ENCODE data around the gene KLHL1. TPM values are rescaled to one million over a fixed set of nuclear protein-coding genes. Genes with fewer than 3 reads are reported as not detected.

KLHL1 gene
- total RNA-seq, 1 experiment from 2014 or later = not detected

DNA sequence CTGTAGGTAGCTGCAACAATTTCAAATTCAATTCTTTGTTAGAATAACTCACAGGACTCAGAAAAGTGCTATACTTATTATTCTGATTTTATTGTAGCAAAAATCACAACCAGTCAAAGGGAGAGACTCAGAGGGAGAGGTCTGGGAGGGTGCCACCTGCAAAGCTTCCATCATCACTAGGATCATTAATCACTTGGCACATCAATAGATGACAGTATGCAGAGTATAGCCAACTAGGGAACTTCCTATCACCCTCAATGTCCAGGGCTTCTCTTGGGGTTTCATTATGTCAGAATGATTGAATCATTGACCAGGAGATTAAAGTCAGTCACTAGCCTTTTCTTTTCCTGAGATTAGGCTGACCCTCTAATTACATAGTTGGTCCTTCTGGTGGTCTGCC lies 432.0 kb downstream of the KLHL1 start:
- RAD21 ChIA-PET (ENCODE audit: low non-redundant PET in 1 of 2, low total read pairs in 2 of 2, uncharacterized antibody in 2 of 2, unreplicated experiment in 2 of 2) = no interaction called here
- H3K4me3 ChIP-seq (replicated peaks in 1 of 2; ENCODE audit: low read depth in 1 of 2, low read length in 2 of 2) = no peak overlapping the region
- peaks cover 0 to 4% of the 10 kb centered on the region in 2 experiments; a peak in 1 of 4 replicates for H3K9me3 ChIP-seq (ENCODE audit: control insufficient read depth in 1 of 2, insufficient read depth in 1 of 2, low read depth in 1 of 2, low read length in 2 of 2)
- no peak for DNase-seq (ENCODE audit: low read depth, low spot score)
- ATAC-seq = no peak
- H4K20me1 ChIP-seq (ENCODE audit: insufficient read depth) = no peaks in the 10 kb centered on the region
- CTCF ChIA-PET = no interaction called here
- H3K79me2 ChIP-seq (ENCODE audit: insufficient read depth, low read length) = no peaks in the 10 kb centered on the region
- intact Hi-C loops (cut with micrococcal nuclease) = no loop called here
- BruUV-seq (replicated peaks) = no TSS peak
- no peaks in the 10 kb centered on the region for H3K27me3 ChIP-seq (ENCODE audit: insufficient read depth, low read length)
- H3K36me3 ChIP-seq (ENCODE audit: control insufficient read depth in 1 of 2, insufficient read depth in 2 of 2, low read length in 2 of 2) = no peaks in the 10 kb centered on the region
- no peaks in the 10 kb centered on the region for H3K9me2 ChIP-seq (ENCODE audit: insufficient read depth)
- no peaks in the 10 kb centered on the region for H3K4me1 ChIP-seq (ENCODE audit: control insufficient read depth in 1 of 2, insufficient read depth in 2 of 2, low read length in 2 of 2)
- TF ChIP-seq EZH2 (IDR thresholded peaks at IDR 0.05) = no peak
- TF ChIP-seq ZNF274 (IDR thresholded peaks at IDR 0.05; ENCODE audit: low read depth, low read length) = no peak
- no peak for TF ChIP-seq SP1 (IDR thresholded peaks at IDR 0.05; ENCODE audit: low read depth)
- no peak for TF ChIP-seq CBX3 (IDR thresholded peaks at IDR 0.05; ENCODE audit: low read depth)
- TF ChIP-seq YY1 (IDR thresholded peaks at IDR 0.05; ENCODE audit: extremely low read depth, insufficient replicate concordance, low read depth, low read length) = no peak
- TF ChIP-seq ZFX (IDR thresholded peaks at IDR 0.05) = no peak
- no peak for TF ChIP-seq EZH2phosphoT487 (IDR thresholded peaks at IDR 0.05; ENCODE audit: borderline replicate concordance)
- no peak for TF ChIP-seq POLR2A (IDR thresholded peaks at IDR 0.05; ENCODE audit: borderline replicate concordance, extremely low read depth, insufficient read depth, insufficient read length)
- no peak for TF ChIP-seq POLR2AphosphoS5 (IDR thresholded peaks at IDR 0.05; ENCODE audit: low read depth, low read length)
- no peak for TF ChIP-seq JUND (IDR thresholded peaks at IDR 0.05)
- TF ChIP-seq ATF3 (IDR thresholded peaks at IDR 0.05) = no peak
- TF ChIP-seq EGR1 (IDR thresholded peaks at IDR 0.05; ENCODE audit: low read depth) = no peak
- no peak for TF ChIP-seq MAX (IDR thresholded peaks at IDR 0.05)
- TF ChIP-seq, protein P1, sequence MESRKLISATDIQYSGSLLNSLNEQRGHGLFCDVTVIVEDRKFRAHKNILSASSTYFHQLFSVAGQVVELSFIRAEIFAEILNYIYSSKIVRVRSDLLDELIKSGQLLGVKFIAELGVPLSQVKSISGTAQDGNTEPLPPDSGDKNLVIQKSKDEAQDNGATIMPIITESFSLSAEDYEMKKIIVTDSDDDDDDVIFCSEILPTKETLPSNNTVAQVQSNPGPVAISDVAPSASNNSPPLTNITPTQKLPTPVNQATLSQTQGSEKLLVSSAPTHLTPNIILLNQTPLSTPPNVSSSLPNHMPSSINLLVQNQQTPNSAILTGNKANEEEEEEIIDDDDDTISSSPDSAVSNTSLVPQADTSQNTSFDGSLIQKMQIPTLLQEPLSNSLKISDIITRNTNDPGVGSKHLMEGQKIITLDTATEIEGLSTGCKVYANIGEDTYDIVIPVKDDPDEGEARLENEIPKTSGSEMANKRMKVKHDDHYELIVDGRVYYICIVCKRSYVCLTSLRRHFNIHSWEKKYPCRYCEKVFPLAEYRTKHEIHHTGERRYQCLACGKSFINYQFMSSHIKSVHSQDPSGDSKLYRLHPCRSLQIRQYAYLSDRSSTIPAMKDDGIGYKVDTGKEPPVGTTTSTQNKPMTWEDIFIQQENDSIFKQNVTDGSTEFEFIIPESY (IDR thresholded peaks at IDR 0.05; ENCODE audit: extremely low read depth, insufficient replicate concordance, low read length) = no peak
- TF ChIP-seq SIN3A (IDR thresholded peaks at IDR 0.05; ENCODE audit: low read depth) = no peak
- TF ChIP-seq, protein P2, sequence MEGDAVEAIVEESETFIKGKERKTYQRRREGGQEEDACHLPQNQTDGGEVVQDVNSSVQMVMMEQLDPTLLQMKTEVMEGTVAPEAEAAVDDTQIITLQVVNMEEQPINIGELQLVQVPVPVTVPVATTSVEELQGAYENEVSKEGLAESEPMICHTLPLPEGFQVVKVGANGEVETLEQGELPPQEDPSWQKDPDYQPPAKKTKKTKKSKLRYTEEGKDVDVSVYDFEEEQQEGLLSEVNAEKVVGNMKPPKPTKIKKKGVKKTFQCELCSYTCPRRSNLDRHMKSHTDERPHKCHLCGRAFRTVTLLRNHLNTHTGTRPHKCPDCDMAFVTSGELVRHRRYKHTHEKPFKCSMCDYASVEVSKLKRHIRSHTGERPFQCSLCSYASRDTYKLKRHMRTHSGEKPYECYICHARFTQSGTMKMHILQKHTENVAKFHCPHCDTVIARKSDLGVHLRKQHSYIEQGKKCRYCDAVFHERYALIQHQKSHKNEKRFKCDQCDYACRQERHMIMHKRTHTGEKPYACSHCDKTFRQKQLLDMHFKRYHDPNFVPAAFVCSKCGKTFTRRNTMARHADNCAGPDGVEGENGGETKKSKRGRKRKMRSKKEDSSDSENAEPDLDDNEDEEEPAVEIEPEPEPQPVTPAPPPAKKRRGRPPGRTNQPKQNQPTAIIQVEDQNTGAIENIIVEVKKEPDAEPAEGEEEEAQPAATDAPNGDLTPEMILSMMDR (IDR thresholded peaks at IDR 0.05 in 2 of 3, conservative IDR thresholded peaks at IDR 0.05 in 1 of 3; ENCODE audit: borderline replicate concordance in 1 of 3, insufficient read depth in 1 of 3, low read depth in 2 of 3, low read length in 2 of 3) = no peak
- no peak for TF ChIP-seq CEBPB (IDR thresholded peaks at IDR 0.05; ENCODE audit: low read depth)
- no peak for TF ChIP-seq SRF (IDR thresholded peaks at IDR 0.05; ENCODE audit: low read depth)
- TF ChIP-seq ELF1 (IDR thresholded peaks at IDR 0.05; ENCODE audit: borderline replicate concordance, low read depth) = no peak
- no peak for TF ChIP-seq TCF7L2 (IDR thresholded peaks at IDR 0.05; ENCODE audit: borderline replicate concordance, extremely low read depth, insufficient read depth, insufficient read length)
- no peak overlapping the region for H3K9ac ChIP-seq (ENCODE audit: low read length)
- H3K4me2 ChIP-seq (ENCODE audit: low read length) = no peak overlapping the region
- POLR2A ChIA-PET = no interaction called here
- no peak overlapping the region for H3K27ac ChIP-seq (ENCODE audit: low read depth, low read length)
- H2AFZ ChIP-seq (ENCODE audit: low read depth, low read length, poor library complexity, severe bottlenecking) = no peak overlapping the region

All from HCT116 (cell line).